Muscle layer of duodenum (tissue), 2 donors: ENCODE measurements around the gene HERPUD2.
"Not testable (repeated sequence)": the region's sequence is repeated elsewhere in the genome, so short reads cannot be mapped to it uniquely, and the experiment has no call there.

ENCODE experiments used
- H3K27ac ChIP-seq: one replicate; pipeline ENCODE4 v1.7.0; 2013; ENCODE audit warnings: mild to moderate bottlenecking, low read length
- H3K27me3 ChIP-seq: one replicate; pipeline ENCODE4 v1.7.0; 2013; ENCODE audit warnings: low read depth, mild to moderate bottlenecking, control low read depth, low read length
- H3K36me3 ChIP-seq, 2 donors: one replicate each; pipeline ENCODE4 v1.7.0; 2013; ENCODE audit warnings: low read length in 2 of 2, control low read depth in 1 of 2, mild to moderate bottlenecking in 1 of 2; ENCODE audit not compliant: insufficient read depth in 2 of 2, control insufficient read depth in 1 of 2
- H3K4me1 ChIP-seq, 2 donors: one replicate each; pipeline ENCODE4 v1.7.0; 2013; ENCODE audit warnings: low read length in 2 of 2, mild to moderate bottlenecking in 2 of 2, control low read depth in 1 of 2, moderate library complexity in 1 of 2; ENCODE audit not compliant: insufficient read depth in 2 of 2, control insufficient read depth in 1 of 2
- H3K4me3 ChIP-seq, 2 donors: one replicate each; pipeline ENCODE4 v1.7.0; 2013; ENCODE audit warnings: low read length in 2 of 2, low read depth in 1 of 2, mild to moderate bottlenecking in 1 of 2
- H3K9me3 ChIP-seq, 2 donors: one replicate each; pipeline ENCODE4 v1.7.0; 2013; ENCODE audit warnings: low read length in 2 of 2, control low read depth in 1 of 2, mild to moderate bottlenecking in 1 of 2; ENCODE audit not compliant: control insufficient read depth in 1 of 2
- donor health status: healthy.

The HERPUD2 gene

DNA sequence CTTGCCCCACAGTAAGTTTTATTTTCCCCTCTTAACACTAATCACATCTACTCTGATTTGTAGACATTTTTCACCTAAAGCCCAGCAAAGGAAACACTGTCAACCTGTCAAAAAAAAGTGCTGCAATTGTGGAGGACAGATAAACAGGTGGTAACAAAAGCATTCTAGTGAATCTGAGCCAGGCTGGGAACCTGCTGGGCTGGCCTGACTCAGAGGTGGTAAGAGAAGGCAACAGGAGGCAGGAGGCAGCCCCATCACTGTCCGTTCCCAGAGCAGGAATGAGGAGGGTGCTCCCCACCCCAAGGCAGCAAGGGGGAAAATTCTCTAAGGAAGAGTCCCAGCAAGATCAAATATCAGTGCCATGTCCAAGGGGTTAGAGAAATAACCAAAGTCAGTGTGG, 19.5 kb upstream of the HERPUD2 start:
- Histone ChIP-seq H3K27ac (no peak overlapping the region), H3K4me1 (peaks cover 4 to 16% of the 10 kb centered on the region in 2 donors), H3K36me3 (no peaks in the 10 kb centered on the region), H3K27me3 (no peaks in the 10 kb centered on the region), H3K4me3 (no peak overlapping the region), H3K9me3 (no peaks in the 10 kb centered on the region)

DNA sequence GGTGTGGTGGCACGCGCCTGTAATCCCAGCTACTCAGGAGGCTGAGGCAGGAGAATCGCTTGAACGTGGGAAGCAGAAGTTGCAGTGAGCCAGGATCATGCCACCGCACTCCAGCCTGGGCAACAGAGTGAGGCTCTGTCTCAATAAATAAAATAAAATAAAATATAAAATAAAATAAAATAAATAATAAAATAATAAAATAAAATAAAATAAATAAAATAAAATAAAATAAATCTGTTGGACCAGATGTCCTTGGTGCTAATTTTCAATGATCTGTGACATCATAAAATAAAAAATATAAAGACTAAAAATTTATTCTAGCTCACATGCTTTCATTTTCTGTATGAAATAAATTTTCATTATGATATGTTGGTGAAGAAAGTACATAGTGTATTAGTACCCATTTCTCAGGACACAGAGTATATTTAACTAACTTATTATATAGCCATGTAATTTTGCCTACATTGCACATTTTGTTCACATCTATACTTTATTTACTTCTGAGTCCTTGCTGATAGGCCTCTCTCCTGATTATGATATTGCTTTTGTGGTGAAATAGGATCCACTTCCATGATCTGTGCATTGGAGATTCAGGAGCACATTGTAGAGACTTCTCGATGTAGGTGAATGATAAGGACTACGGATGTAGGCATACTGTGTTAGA, 17.8 kb upstream of the HERPUD2 start:
- no peaks in the 10 kb centered on the region for H3K36me3 ChIP-seq
- H3K4me1 ChIP-seq: peaks cover 4 to 16% of the 10 kb centered on the region in 2 donors
- H3K27me3 ChIP-seq: no peaks in the 10 kb centered on the region
- H3K9me3 ChIP-seq: no peaks in the 10 kb centered on the region
- H3K27ac ChIP-seq: no peak overlapping the region
- no peak overlapping the region for H3K4me3 ChIP-seq

DNA sequence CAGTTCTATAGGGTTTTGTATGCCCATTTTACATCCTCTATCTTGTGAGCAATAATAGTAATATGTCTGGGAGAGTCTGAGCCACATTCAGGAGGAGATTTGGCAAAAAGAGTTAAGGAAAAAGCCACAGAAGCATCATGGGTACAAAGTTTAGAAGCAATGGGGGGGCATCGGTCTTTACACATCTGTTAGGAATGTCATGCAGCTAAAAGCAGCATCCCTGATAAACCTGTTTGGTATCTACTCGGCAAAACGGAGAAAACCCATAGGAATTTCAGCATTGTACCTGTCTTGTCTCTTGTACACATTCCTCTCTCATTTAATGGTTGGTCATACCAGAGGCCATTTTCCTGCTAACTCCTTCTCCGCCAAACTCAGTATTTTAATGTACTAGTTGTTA, 12.5 kb upstream of the HERPUD2 start:
- H3K27ac ChIP-seq: no peak overlapping the region
- H3K27me3 ChIP-seq: no peaks in the 10 kb centered on the region
- H3K9me3 ChIP-seq: no peaks in the 10 kb centered on the region
- no peak overlapping the region for H3K4me3 ChIP-seq
- H3K4me1 ChIP-seq: peaks cover 0 to 3% of the 10 kb centered on the region in 2 donors
- H3K36me3 ChIP-seq: no peaks in the 10 kb centered on the region

DNA sequence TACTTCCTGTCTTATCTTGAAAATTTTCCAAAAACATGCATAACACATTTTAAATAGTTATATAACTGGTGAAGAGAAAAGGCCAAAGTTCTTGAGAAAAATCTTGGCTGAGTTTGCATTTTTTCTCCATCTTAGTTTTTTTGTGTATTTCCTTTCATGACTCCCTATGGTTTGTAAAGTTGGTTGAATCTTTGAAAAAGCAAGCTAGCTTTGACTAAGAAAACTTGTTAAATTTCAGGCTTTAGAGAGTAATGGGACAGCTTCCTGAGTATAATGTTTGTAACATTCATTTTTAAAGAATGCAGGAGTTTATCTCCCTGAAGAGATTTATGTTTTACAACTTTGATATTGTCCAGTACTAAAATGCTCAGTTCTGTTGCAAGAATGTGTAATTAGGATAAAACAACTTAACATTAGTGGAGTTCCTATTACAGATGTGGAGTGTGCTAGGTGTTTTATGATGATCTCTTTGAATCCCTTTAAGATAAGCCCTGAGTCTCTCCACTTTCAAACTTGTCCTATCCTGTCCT, 11.1 kb upstream of the HERPUD2 start:
- H3K27ac ChIP-seq: no peak overlapping the region
- no peaks in the 10 kb centered on the region for H3K27me3 ChIP-seq
- no peaks in the 10 kb centered on the region for H3K36me3 ChIP-seq
- no peaks in the 10 kb centered on the region for H3K9me3 ChIP-seq
- H3K4me1 ChIP-seq: peaks cover 0 to 3% of the 10 kb centered on the region in 2 donors
- H3K4me3 ChIP-seq: no peak overlapping the region

DNA sequence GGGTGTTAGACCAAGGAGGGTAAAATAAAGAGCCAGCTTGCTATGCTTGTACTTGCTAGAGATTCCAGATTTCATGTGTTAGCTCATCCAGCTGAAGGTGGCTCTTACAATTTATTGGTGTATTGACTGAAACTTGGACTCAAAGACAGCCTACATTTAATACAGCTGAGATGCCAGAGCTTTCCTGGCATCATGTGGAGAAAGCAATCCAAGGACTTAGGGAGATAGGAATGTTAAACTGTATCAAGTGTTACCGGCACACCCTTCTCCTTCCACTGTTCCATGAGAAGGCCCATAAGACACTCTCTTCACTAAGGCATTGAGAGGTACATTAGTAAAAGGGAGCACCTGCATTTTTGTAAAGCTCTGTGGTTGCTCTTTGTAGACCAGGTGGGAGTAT, 9.3 kb upstream of the HERPUD2 start:
- H3K4me1 ChIP-seq: no peaks in the 10 kb centered on the region
- no peaks in the 10 kb centered on the region for H3K9me3 ChIP-seq
- no peak overlapping the region for H3K4me3 ChIP-seq
- no peak overlapping the region for H3K27ac ChIP-seq
- H3K36me3 ChIP-seq: no peaks in the 10 kb centered on the region
- no peaks in the 10 kb centered on the region for H3K27me3 ChIP-seq

DNA sequence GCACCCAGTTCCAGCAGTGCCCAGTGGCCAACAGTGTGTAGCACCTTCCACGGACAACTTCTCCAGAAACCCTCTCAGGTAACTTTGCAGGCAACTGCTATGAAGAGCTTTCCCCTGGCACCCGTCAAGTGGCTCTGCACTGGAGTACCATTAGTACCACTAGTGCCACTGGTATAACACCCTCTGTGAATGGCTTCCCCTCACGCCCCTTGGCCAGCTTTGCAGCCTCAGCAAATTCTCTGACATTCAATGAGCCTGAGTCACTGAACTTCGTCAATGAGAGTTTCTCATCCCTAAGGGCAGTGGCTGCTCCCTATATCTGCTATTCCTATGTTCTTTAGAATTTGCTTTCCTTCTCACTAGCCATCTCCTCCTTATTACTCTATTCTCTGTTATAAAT, 7.6 kb upstream of the HERPUD2 start:
- Histone ChIP-seq H3K27me3 (no peaks in the 10 kb centered on the region), H3K36me3 (no peaks in the 10 kb centered on the region), H3K4me1 (no peaks in the 10 kb centered on the region), H3K4me3 (no peak overlapping the region), H3K9me3 (no peaks in the 10 kb centered on the region), H3K27ac (no peak overlapping the region)

DNA sequence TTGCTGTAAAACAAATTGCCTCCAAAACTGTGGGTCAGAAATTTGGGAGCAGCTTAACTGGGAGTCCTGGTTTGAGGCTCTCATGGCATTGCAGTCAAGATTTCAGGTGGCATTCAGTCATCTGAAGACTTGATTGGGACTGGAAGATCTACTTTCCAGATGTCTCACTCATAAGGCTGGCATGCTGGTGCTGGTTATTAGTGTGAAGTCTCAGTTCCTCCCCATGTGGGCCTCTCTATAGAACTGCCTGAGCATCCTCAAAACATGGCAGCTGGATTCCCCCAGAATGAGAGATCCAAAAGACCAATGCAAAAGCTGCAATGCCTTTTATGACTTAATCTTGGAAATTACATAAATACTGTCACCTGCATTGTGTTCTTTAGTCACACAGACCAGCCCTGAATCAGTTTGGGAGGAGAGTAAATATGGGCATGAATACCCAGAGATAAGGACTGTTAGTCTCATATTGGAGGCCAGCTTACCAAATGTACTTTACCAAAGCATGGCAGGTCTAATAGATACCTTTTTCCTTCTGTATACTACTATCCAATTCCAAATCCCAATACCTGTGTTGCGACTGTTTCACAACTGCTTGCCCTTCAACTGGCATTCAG, 6.5 kb upstream of the HERPUD2 start:
- H3K4me3 ChIP-seq: no peak overlapping the region
- H3K36me3 ChIP-seq: no peaks in the 10 kb centered on the region
- no peaks in the 10 kb centered on the region for H3K9me3 ChIP-seq
- H3K27ac ChIP-seq: no peak overlapping the region
- peaks cover 0 to under 1% of the 10 kb centered on the region in 2 donors for H3K4me1 ChIP-seq
- H3K27me3 ChIP-seq: no peaks in the 10 kb centered on the region

DNA sequence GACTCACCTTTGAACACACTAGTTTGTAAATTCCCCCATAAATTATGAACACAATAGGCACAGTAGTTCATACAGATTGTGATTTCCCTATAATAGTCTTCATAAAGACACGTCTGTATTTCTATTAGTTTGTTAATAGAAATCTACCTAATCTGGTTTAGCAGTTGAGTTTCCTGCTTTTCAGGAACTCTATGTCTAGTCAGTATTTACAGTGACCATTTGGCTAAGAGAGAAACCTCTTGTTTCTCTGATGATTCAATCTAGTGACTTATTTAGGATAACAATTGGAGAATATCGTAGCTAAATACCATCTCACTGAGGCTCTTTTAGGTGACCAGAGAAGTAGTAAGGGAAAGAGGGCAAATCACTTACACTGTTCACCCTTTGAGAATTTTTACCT, 5.9 kb upstream of the HERPUD2 start:
- no peak overlapping the region for H3K4me3 ChIP-seq
- no peak overlapping the region for H3K27ac ChIP-seq
- H3K27me3 ChIP-seq: no peaks in the 10 kb centered on the region
- H3K9me3 ChIP-seq: no peaks in the 10 kb centered on the region
- no peaks in the 10 kb centered on the region for H3K36me3 ChIP-seq
- H3K4me1 ChIP-seq: peaks cover 0 to 6% of the 10 kb centered on the region in 2 donors

DNA sequence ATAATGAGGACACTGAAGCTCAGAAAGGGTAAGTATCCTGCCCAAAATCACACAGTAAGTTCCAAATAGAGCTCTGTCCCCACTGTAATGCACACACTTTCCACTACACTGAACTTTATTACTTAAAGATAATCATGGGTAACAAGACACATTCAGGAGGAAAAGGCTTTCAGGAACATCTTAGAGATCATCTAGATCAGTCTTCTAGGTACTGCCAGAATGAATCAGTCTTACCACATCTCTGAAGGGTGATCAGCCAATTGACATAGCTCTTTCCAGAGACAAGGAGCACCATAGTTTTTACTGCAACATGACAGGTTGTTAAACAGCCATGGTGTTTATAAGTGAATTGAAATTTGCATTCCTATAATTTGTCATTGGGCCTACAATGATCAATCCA, 5.4 kb upstream of the HERPUD2 start:
- H3K4me3 ChIP-seq: no peak overlapping the region
- no peaks in the 10 kb centered on the region for H3K27me3 ChIP-seq
- no peaks in the 10 kb centered on the region for H3K36me3 ChIP-seq
- H3K4me1 ChIP-seq: peaks cover 0 to 9% of the 10 kb centered on the region in 2 donors
- no peaks in the 10 kb centered on the region for H3K9me3 ChIP-seq
- no peak overlapping the region for H3K27ac ChIP-seq

DNA sequence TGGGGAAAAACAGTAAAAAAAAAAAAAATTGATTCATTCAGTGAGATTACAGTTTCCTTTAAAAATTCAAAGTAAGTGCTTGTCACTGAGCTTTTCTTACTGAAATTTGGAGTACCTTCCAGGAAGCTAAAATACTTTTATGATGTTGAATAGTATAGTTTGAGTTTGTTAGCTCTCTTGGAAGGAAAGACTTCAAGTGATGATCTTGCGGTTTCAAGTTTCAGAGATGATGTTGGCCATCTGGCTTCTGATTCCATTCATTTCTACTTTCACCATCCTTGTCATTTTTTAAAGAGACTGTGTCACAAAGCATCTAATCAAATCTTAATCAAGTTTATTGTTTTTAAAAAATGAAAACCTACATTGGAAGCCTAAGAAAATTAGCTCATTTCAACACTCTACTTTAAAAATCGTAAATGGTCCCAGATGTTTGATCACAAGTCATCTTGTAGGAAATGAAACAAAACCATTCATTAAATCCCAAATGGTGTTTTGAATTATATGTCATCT, 4.9 kb upstream of the HERPUD2 start:
- H3K27me3 ChIP-seq: no peaks in the 10 kb centered on the region
- no peak overlapping the region for H3K4me3 ChIP-seq
- no peaks in the 10 kb centered on the region for H3K36me3 ChIP-seq
- no peak overlapping the region for H3K27ac ChIP-seq
- no peaks in the 10 kb centered on the region for H3K9me3 ChIP-seq
- peaks cover 0 to 9% of the 10 kb centered on the region in 2 donors for H3K4me1 ChIP-seq

DNA sequence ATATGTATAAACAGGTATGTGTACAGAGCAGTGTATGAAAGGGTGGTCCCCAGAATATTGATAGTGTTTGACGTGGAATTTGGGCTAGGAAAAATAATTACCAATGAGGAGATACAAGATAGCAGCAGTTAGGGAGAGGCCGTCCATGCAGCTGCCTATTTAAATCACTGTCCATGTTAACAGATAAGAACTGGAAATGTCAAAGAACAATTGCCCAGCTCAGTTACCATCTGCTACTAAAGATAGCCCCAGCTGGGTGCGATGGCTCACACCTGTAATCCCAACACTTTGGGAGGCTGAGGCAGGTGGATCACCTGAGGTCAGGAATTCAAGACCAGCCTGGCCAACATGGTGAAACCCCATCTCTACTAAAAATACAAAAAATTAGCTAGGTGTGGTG, 3.4 kb upstream of the HERPUD2 start:
- H3K4me3 ChIP-seq, H3K36me3 ChIP-seq, H3K27ac ChIP-seq, H3K9me3 ChIP-seq, H3K27me3 ChIP-seq: not testable (repeated sequence)
- peaks cover 0 to 12% of the 10 kb centered on the region in 2 donors for H3K4me1 ChIP-seq
